ENCODE measurements around the gene TMEM87B.

GRCh38 chr2:112031473-112032223 lies 23.4 kb upstream of the TMEM87B start:
- TF ChIP-seq CTCF (IDR thresholded peaks at IDR 0.05) (no peak), POLR2AphosphoS5 (IDR thresholded peaks at IDR 0.05) (no peak), POLR2A (IDR thresholded peaks at IDR 0.05) (no peak), EP300 (IDR thresholded peaks at IDR 0.05; ENCODE audit: low read depth) (no peak)

Data from transverse colon (tissue), 4 donors.